T-helper 1 cell treated with Interleukin-12 subunit alpha and Interleukin-12 subunit beta and Interleukin-4 antibody, amounts not matched to agents 30 ng/mL and 1 ng/mL, for 36 hours (primary cell): ENCODE data around the gene GJA10. TPM values are rescaled to one million over a fixed set of nuclear protein-coding genes. Genes with fewer than 3 reads are reported as not detected.

ENCODE experiments used
- intact Hi-C: fragments of 100-400 bp; cut with micrococcal nuclease; formaldehyde crosslinking; loops from one replicate; pipeline ENCODE4 v1.15.1; 2024
- total RNA-seq: library from RNA; stranded (reverse); gene quantifications from 2 replicates; pipeline ENCODE4 v1.2.3, GENCODE V29; 2022

Gene GJA10
- total RNA-seq, 1 donor from 2014 or later: 0.22 TPM

GRCh38 chr6:89917216-89917615 lies 22.9 kb downstream of the GJA10 start:
- intact Hi-C loops: no loop called here

GRCh38 chr6:89917801-89918366 lies 23.6 kb downstream of the GJA10 start:
- intact Hi-C loops: no loop called here

GRCh38 chr6:89921197-89921596 lies 26.9 kb downstream of the GJA10 start:
- intact Hi-C loops: no loop called here

GRCh38 chr6:89921691-89922090 lies 27.4 kb downstream of the GJA10 start:
- intact Hi-C loops: no loop called here

- intact Hi-C loops: no loop called here
Observed at GRCh38 chr6:89924231-89924630, 30.0 kb downstream of the GJA10 start.

GRCh38 chr6:89925826-89926225 lies 31.6 kb downstream of the GJA10 start:
- intact Hi-C loops: no loop called here

GRCh38 chr6:89927264-89927663 lies 33.0 kb downstream of the GJA10 start:
- intact Hi-C loops: no loop called here

- intact Hi-C loops: no loop called here
Observed at GRCh38 chr6:89927791-89928550, 33.7 kb downstream of the GJA10 start.

GRCh38 chr6:89928604-89929003 lies 34.3 kb downstream of the GJA10 start:
- intact Hi-C loops: no loop called here

GRCh38 chr6:89930789-89931188 lies 36.5 kb downstream of the GJA10 start:
- intact Hi-C loops: no loop called here

- intact Hi-C loops: no loop called here
Observed at GRCh38 chr6:89932245-89932802, 38.1 kb downstream of the GJA10 start.

- intact Hi-C loops: no loop called here
Observed at GRCh38 chr6:89934685-89935366, 40.6 kb downstream of the GJA10 start.

- intact Hi-C loops: no loop called here
Observed at GRCh38 chr6:89936177-89936576, 41.9 kb downstream of the GJA10 start.

GRCh38 chr6:89938014-89938413 lies 43.7 kb downstream of the GJA10 start:
- intact Hi-C loops: no loop called here

GRCh38 chr6:89939144-89939543 lies 44.9 kb downstream of the GJA10 start:
- intact Hi-C loops: no loop called here

GRCh38 chr6:89940225-89941027 lies 46.2 kb downstream of the GJA10 start:
- intact Hi-C loops: loop anchor here (1.0 to 5.0 kb wide), 11 partner anchors 30 to 920 kb away; partner anchors contain the start of gene BACH2

GRCh38 chr6:89941031-89941762 lies 46.9 kb downstream of the GJA10 start:
- intact Hi-C loops: loop anchor here (2.0 to 5.0 kb wide), 4 partner anchors 170 to 920 kb away; no protein-coding TSS in a partner anchor

GRCh38 chr6:89941763-89942497 lies 47.7 kb downstream of the GJA10 start:
- intact Hi-C loops: loop anchor here (2.0 to 5.0 kb wide), 4 partner anchors 169 to 919 kb away; no protein-coding TSS in a partner anchor

GRCh38 chr6:89942601-89943000 lies 48.3 kb downstream of the GJA10 start:
- intact Hi-C loops: loop anchor here (5.0 kb wide), 1 partner anchor 290 kb away; no protein-coding TSS in a partner anchor
